Cardiac muscle cell (in vitro differentiated cells and primary cell): Measurements from ENCODE around the gene MBLAC1. TPM values are rescaled to one million over a fixed set of nuclear protein-coding genes. Genes with fewer than 3 reads are reported as not detected.
A peak's percentile ranks its signal among the peaks of the same experiment; 100 is the strongest.

Experiments
- DNase-seq, 2 donors: peaks; one replicate each; pipeline versions ENCODE4 v3.0.0 to v3.0.0-alpha.2; 2010 to 2017; ENCODE audit warnings: low read depth in 1 of 2, low spot score in 1 of 2
- H3K27ac ChIP-seq: fragments of 200-600 bp; sonication (generic); 2 replicates; pipeline ENCODE4 v1.5.1; 2016
- H3K27me3 ChIP-seq: fragments of 200-600 bp; sonication (generic); 2 replicates; pipeline ENCODE4 v1.6.0; 2016; ENCODE audit warnings: control low read depth
- H3K36me3 ChIP-seq: fragments of 200-600 bp; sonication (generic); 2 replicates; pipeline ENCODE4 v1.5.1; 2016; ENCODE audit warnings: control low read depth
- H3K4me1 ChIP-seq: fragments of 200-600 bp; sonication (generic); 2 replicates; pipeline ENCODE4 v1.8.1; 2017; ENCODE audit warnings: low read depth, mild to moderate bottlenecking, mixed run types
- H3K4me3 ChIP-seq: fragments of 200-600 bp; sonication (generic); 2 replicates; pipeline ENCODE4 v1.5.1; 2016; ENCODE audit warnings: mild to moderate bottlenecking
- H3K9me3 ChIP-seq: fragments of 200-600 bp; sonication (generic); 2 replicates; pipeline ENCODE4 v1.5.1; 2017; ENCODE audit warnings: low read depth, mild to moderate bottlenecking, control low read depth
- CTCF ChIP-seq: IDR thresholded peaks from 2 replicates; pipeline ENCODE4 v1.5.1; 2012; ENCODE audit warnings: low read depth, mild to moderate bottlenecking, low read length
- polyA plus RNA-seq: library from polyadenylated mRNA; unstranded; fragments of >200 nt; fragmentation: Nextera tagmentation; extraction: Ambion mirVana; gene quantifications from 2 replicates; pipeline ENCODE4 v1.2.1, GENCODE V29; 2016
- total RNA-seq: library from RNA; depleted of rRNA; stranded (reverse); fragments of >200 nt; gene quantifications from 2 replicates; pipeline ENCODE4 v1.2.3, GENCODE V29; 2016

Gene MBLAC1
- total and polyA plus RNA-seq, 2 experiments from 2014 or later, result 3.7 to 5.1 TPM

DNA sequence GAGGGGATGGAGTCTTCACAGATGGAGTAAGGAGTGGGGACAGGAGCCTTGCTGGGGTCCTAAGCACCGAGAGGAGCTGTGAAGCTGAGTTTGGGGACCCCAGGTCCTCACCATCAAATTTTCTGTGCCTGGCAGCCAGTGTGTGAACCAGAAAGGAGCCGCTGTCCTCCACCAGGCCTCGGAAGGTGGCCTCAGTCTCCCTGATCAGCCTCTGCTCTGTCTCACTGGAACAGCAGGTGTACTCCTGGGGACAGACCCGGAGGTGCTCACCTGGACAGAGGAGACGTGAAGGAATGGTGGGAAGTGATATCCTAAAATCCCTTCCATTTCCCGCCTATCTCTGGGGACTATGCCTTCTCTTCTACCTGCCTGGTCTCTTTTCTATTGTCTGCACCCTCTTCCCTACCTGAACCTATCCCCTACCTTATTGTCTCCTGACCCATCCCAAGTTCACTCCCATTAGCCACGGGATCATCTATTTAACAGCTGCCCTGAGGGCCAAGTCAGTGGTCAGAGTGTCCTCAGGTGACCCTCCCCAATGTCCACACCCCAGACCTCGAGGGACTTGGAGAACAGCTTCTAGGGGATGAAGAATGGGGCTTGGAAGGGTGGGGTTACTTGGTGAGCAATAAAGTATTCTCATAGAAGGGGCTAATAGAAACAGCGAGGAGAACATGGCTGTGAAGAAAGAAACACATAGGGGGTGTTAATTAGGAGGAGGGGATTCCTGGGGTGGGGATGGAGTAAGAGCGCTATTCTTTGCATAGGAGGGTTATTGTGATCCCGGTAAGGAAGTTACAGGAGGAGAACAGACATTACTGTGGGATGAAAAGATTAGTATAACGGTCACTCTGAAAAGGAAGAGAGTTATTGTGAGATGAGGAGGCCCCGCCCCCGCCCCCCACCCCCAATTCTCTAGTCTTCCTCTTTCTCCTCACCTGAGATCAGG is 49.6 kb downstream of the MBLAC1 start:
- no peaks in the 10 kb centered on the region for H3K9me3 ChIP-seq
- H3K36me3 ChIP-seq, result no peaks in the 10 kb centered on the region
- peak overlapping the region; percentile 84 for H3K4me3 ChIP-seq
- no peaks in the 10 kb centered on the region for H3K4me1 ChIP-seq
- H3K27ac ChIP-seq, result no peak overlapping the region
- no peak for TF ChIP-seq CTCF
- peaks cover 7% of the 10 kb centered on the region for H3K27me3 ChIP-seq
- DNase-seq, result no peak

GRCh38 chr7:100177045-100178001 is 50.6 kb downstream of the MBLAC1 start, which contains the start of the genes GPC2 and STAG3:
GPC2 (minus strand) TSS chr7:100177381; CDS start chr7:100177199, 182 bp downstream.
STAG3 (plus strand) TSS chr7:100177918; CDS start chr7:100180557, 2,639 bp downstream.
- TF ChIP-seq CTCF, result no peak
- H3K9me3 ChIP-seq, result no peaks in the 10 kb centered on the region
- H3K27me3 ChIP-seq, result no peaks in the 10 kb centered on the region
- no peaks in the 10 kb centered on the region for H3K36me3 ChIP-seq
- H3K4me3 ChIP-seq, result peak within 1 kb of the TSS; percentile 84
- H3K27ac ChIP-seq, result no peak within 1 kb of the TSS
- DNase-seq, result peak; percentile 97
- no peaks in the 10 kb centered on the region for H3K4me1 ChIP-seq

Other genes starting within 250 kb of the MBLAC1 start
- gene OR2AE1, start 249.9 kb upstream of the MBLAC1 start, total RNA-seq, result not detected in 2 replicates
- gene OR2AE1, start 249.9 kb upstream of the MBLAC1 start, polyA plus RNA-seq, result not detected in 2 replicates
- gene TRIM4, start 207.4 kb upstream of the MBLAC1 start, total RNA-seq, result 3.1 and 6.0 TPM in 2 replicates
- gene TRIM4, start 207.4 kb upstream of the MBLAC1 start, polyA plus RNA-seq, result 4.0 and 4.2 TPM in 2 replicates
- gene GJC3, start 197.3 kb upstream of the MBLAC1 start, total RNA-seq, result not detected in 2 replicates
- not detected in 2 replicates for gene GJC3, start 197.3 kb upstream of the MBLAC1 start, polyA plus RNA-seq
- 0.39 TPM in 1 of 2 replicates, not detected in the other for gene AZGP1, start 150.9 kb upstream of the MBLAC1 start, total RNA-seq
- not detected in 2 replicates for gene AZGP1, start 150.9 kb upstream of the MBLAC1 start, polyA plus RNA-seq
- 17.4 and 33.7 TPM in 2 replicates for gene ZKSCAN1, start 111.4 kb upstream of the MBLAC1 start, total RNA-seq
- gene ZKSCAN1, start 111.4 kb upstream of the MBLAC1 start, polyA plus RNA-seq, result 22.3 and 38.1 TPM in 2 replicates
- 23.3 and 24.3 TPM in 2 replicates for gene ZSCAN21, start 77.2 kb upstream of the MBLAC1 start, total RNA-seq
- gene ZSCAN21, start 77.2 kb upstream of the MBLAC1 start, polyA plus RNA-seq, result 11.3 and 22.5 TPM in 2 replicates
- gene ZNF3, start 45.2 kb upstream of the MBLAC1 start, total RNA-seq, result 35.0 and 45.5 TPM in 2 replicates
- gene ZNF3, start 45.2 kb upstream of the MBLAC1 start, polyA plus RNA-seq, result 37.2 and 53.6 TPM in 2 replicates
- gene COPS6, start 38.0 kb upstream of the MBLAC1 start, total RNA-seq, result 69.6 and 80.0 TPM in 2 replicates
- 277 and 315 TPM in 2 replicates for gene COPS6, start 38.0 kb upstream of the MBLAC1 start, polyA plus RNA-seq
- 68.9 and 88.3 TPM in 2 replicates for gene MCM7, start 25.6 kb upstream of the MBLAC1 start, total RNA-seq
- 77.2 and 105 TPM in 2 replicates for gene MCM7, start 25.6 kb upstream of the MBLAC1 start, polyA plus RNA-seq
- 31.7 and 35.2 TPM in 2 replicates for gene AP4M1, start 25.3 kb upstream of the MBLAC1 start, total RNA-seq
- 15.8 and 29.3 TPM in 2 replicates for gene AP4M1, start 25.3 kb upstream of the MBLAC1 start, polyA plus RNA-seq
- 104 and 163 TPM in 2 replicates for gene TAF6, start 7.6 kb upstream of the MBLAC1 start, total RNA-seq
- gene TAF6, start 7.6 kb upstream of the MBLAC1 start, polyA plus RNA-seq, result 99.4 and 112 TPM in 2 replicates
- gene CNPY4, start 7.3 kb upstream of the MBLAC1 start, total RNA-seq, result 13.8 and 16.8 TPM in 2 replicates
- 18.4 and 18.9 TPM in 2 replicates for gene CNPY4, start 7.3 kb upstream of the MBLAC1 start, polyA plus RNA-seq
- 193 and 199 TPM in 2 replicates for gene LAMTOR4, start 22.0 kb downstream of the MBLAC1 start, total RNA-seq
- gene LAMTOR4, start 22.0 kb downstream of the MBLAC1 start, polyA plus RNA-seq, result 258 and 280 TPM in 2 replicates
- 14.2 and 22.7 TPM in 2 replicates for gene TRAPPC14, start 31.8 kb downstream of the MBLAC1 start, total RNA-seq
- 10.4 and 25.0 TPM in 2 replicates for gene TRAPPC14, start 31.8 kb downstream of the MBLAC1 start, polyA plus RNA-seq
- gene GAL3ST4, start 41.6 kb downstream of the MBLAC1 start, total RNA-seq, result 2.0 and 5.0 TPM in 2 replicates
- gene GAL3ST4, start 41.6 kb downstream of the MBLAC1 start, polyA plus RNA-seq, result 3.8 and 5.0 TPM in 2 replicates
- gene GPC2, start 50.4 kb downstream of the MBLAC1 start, total RNA-seq, result 37.4 and 47.9 TPM in 2 replicates
- 29.8 and 32.1 TPM in 2 replicates for gene GPC2, start 50.4 kb downstream of the MBLAC1 start, polyA plus RNA-seq
- gene STAG3, start 51.0 kb downstream of the MBLAC1 start, total RNA-seq, result 1.6 and 2.0 TPM in 2 replicates
- 5.8 and 6.8 TPM in 2 replicates for gene STAG3, start 51.0 kb downstream of the MBLAC1 start, polyA plus RNA-seq
- 0.15 TPM in 1 of 2 replicates, not detected in the other for gene PVRIG, start 93.0 kb downstream of the MBLAC1 start, total RNA-seq
- 0.67 and 2.3 TPM in 2 replicates for gene PVRIG, start 93.0 kb downstream of the MBLAC1 start, polyA plus RNA-seq
- not detected in 2 replicates for gene SPDYE3, start 180.7 kb downstream of the MBLAC1 start, total RNA-seq
- 6.7 and 8.9 TPM in 2 replicates for gene SPDYE3, start 180.7 kb downstream of the MBLAC1 start, polyA plus RNA-seq
- 28.5 and 29.1 TPM in 2 replicates for gene PILRB, start 231.2 kb downstream of the MBLAC1 start, total RNA-seq
- 29.2 and 31.0 TPM in 2 replicates for gene PILRB, start 231.2 kb downstream of the MBLAC1 start, polyA plus RNA-seq
- 2.9 and 3.1 TPM in 2 replicates for gene PILRA, start 246.5 kb downstream of the MBLAC1 start, total RNA-seq
- 2.3 and 4.0 TPM in 2 replicates for gene PILRA, start 246.5 kb downstream of the MBLAC1 start, polyA plus RNA-seq